Measurements from ENCODE around the gene IFI30.
"Not testable (repeated sequence)": the region's sequence is repeated elsewhere in the genome, so short reads cannot be mapped to it uniquely, and the experiment has no call there.

Gene IFI30

GRCh38 chr19:18197941-18198340 is 24.3 kb downstream of the IFI30 start:
- DNase-seq, result no peak

GRCh38 chr19:18198374-18198773 is 24.8 kb downstream of the IFI30 start:
- no peak for DNase-seq

- DNase-seq, result peak in 8 of 58 donors; percentile 34 to 58 (median 48)
Measured at GRCh38 chr19:18202397-18202777, 28.8 kb downstream of the IFI30 start.

DNA sequence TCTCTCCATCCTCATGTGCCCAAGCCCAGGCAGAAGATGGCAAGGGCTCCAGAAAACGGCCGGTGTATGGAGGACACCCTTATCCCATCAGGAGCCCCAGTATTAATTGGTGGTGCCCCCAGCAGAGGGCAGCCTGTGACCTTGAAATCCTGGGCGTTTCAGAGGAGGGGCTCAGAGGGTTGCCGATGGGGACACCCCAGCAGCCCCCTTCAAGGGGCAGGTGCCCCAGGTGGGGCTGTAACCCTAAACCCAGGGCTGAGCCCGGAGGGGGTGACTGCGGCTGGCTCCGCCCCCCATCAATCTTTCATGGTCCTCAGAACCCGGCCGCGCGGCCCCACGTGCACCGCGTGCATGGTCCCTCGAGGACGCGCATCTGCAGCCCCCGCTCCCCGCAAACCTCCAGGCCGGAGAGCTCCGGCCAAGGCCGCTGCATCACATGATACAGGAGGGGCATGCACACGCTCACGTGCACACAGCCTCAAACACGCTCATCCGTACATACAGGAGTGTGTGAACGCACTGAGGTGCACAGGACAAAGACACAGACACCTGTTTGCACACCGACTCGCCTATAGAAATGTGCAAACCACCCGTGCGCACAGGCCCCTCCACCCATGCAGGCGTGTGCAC is 29.3 kb downstream of the IFI30 start:
- peak in 42 of 58 donors; percentile 5 to 66 (median 46) for DNase-seq

DNA sequence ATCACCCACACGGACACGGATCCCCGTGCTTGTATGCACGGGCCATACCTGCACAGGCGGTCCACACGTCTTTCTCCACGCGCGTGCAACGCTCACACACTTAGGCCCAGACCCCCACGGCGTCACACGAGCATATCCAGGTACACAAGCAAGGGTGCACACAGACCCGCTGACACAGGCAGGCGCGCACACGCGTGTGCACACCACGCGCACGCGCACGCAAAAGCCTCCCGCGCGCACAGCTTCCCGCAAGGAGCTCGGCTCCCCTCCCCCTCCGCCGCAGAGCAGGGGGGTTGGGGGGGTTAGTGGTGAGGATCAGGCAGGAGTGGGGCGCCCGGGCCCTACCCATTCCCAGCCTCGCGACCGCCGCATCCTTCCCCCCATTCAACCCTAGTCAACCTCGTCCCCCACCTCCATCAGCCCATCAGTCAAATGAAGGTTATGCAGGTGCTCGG is 29.8 kb downstream of the IFI30 start:
- DNase-seq, result peak in 37 of 58 donors; percentile 31 to 82 (median 63)

GRCh38 chr19:18203863-18204393 is 30.3 kb downstream of the IFI30 start, which contains the start of gene RAB3A:
Gene RAB3A, minus strand, starts transcription at chr19:18204042. Its CDS starts 1,302 bp downstream, at chr19:18202740.
- peak; percentile 77 to 100 (median 100) for DNase-seq

- DNase-seq, result peak in 19 of 58 donors; percentile 43 to 81 (median 57)
Measured at GRCh38 chr19:18204394-18205199, 31.0 kb downstream of the IFI30 start.

GRCh38 chr19:18205200-18205892 is 31.7 kb downstream of the IFI30 start:
- DNase-seq, result peak in 54 of 58 donors; percentile 37 to 83 (median 68)

GRCh38 chr19:18206018-18206417 is 32.4 kb downstream of the IFI30 start:
- DNase-seq, result no peak

DNA sequence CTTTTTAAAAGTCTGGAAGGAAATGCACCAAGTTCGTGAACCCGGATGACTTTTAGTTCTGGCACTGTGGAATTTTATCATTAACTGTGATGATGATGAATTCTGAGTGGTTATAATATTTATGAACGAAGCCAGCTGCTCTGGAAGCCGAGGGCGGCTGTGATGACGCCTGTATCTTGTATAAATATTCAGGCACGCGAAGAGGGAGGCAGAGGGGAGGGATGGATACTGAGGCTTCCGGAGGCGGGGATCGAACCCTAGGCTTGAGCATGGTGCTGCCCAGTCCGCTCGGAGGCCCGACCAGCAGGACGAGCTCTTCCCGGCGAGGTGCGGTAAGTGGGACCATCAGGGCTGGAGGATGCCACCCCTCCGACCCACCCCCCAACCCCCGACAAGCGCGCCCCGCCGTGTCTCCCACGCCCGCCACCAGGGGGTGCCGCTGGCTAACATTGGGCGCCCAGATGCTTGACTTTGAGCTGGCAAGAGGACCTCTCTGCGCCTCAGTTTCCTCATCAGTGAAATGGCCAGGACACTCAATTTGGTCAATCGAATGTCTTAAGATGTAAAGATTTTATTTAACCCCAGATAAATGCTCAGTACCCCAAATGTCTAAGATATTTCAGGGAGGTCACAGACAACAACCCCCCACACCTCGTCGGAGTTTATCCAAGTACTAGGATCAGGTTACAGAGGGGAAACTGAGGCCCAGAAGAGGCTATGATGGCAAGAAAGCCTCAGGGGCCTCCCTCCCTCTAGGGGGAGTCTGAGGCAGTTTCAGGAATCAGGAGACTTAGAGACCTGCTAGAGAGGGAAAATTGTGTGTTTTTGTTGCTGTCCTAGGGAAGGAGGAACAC is 34.7 kb downstream of the IFI30 start:
- DNase-seq, result peak in 3 of 58 donors; percentile 8 to 47 (median 38)

- not testable (repeated sequence) for DNase-seq
Measured at GRCh38 chr19:18209912-18210311, 36.3 kb downstream of the IFI30 start.

GRCh38 chr19:18211683-18212082 is 38.1 kb downstream of the IFI30 start:
- DNase-seq, result no peak

DNA sequence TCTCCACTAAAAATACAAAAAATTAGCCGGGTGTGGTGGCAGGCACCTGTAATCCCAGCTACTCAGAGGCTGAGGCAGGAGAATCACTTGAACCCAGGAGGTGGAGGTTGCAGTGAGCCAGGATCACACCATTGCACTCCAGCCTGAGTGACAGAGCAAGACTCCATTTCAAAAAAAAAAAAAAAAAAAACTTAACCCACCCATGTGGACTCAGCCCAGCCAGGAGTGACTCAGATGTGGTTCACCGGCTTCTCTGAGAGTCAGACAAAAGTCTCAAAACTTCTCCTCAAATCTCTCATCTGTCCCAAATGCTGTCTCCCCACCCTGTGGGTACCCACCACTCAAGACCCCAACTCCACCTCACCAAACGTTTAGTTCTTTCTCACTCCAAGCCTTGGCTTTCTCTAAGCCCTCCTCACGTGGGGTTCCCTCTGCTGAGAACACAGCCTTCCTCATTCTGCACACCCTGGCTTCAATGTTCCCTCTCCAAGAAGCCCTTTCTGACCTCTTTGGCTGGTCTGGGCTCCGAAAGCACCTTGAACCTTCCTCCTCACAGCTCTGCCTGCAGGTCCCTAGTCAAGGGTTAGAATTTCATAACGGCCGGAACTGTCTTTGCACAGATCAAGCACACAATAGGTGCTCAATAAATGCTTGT is 41.3 kb downstream of the IFI30 start:
- no peak for DNase-seq

DNA sequence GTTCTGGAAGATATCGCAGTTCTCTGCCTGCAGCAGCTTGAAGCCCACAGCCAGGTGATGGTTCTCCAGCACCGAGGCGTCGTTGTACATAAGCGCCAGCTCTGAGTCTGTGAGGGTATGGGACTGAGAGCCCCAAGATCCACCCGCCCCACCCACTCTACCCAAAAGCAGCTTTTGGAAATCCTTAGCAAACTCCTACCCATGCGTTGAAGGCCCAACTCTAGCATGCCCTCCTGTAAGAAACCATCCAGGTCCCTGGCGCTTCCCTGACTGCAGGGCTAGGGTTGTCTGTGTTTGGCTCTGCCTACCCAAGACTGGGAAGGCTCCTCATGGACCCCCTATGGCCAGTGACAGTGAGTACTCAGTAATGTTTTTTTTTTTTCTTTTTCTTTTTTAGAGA is 43.2 kb downstream of the IFI30 start:
- no peak for DNase-seq

GRCh38 chr19:18218159-18218558 is 44.5 kb downstream of the IFI30 start:
- no peak for DNase-seq

DNA sequence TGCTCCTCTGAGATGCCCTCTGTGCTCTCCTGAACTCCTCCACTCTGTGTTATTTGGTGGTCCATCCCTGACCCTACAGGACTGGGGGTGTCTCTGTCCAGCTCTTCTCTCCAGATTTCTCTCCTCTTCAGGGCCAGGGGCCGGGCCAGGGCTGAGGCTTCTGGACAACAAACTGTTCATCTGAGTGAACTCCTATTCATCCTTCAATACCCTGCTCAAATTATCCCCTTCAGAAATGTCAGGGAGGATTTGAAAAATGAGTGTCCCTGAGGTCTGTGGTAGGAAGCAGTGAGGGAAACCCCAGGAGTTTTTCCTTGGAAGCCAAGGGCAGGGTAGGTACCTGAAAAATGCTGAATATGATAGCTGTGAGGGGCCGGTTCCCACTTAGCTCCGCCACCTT is 45.0 kb downstream of the IFI30 start:
- DNase-seq, result no peak

DNA sequence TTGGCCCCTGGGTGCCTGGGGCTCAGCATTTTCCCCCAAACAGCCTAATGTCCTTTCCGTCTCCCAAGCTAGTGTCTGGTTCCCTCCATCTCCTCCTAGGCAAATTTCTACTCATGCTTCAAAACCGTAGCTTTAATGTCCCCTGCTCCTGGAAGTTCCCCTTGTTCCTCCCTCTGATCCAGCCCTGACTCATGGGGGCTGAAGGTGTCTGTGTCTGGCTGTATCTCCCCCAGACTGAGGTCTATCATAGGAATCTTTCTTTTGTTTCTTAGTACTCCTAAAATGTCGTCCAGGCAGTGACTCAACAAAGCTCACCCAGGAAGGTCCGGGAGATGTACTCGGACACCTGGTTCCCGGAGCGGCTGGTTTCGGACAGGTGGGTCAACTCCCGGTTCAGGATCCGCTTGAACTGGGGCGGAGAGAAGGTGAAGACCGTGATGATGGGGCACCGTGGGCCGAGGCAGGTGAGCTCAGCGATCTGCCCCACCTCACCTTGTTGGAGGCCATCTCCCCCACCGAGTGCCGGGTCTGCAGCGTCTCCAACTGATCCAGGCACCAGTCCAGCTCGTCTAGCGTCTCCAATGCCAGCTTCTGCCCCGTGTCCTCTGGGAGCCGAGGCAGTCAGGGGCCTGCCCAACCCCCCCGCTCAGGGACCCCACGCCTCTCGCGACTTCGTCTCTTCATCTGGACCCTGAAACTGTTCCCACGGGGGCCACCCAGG is 46.5 kb downstream of the IFI30 start:
- DNase-seq, result no peak

- peak in 1 of 58 donors; percentile 3 for DNase-seq
Measured at GRCh38 chr19:18220632-18221275, 47.1 kb downstream of the IFI30 start.

Measured in anterior cingulate cortex (tissue), 58 donors.